Right ventricle myocardium inferior (tissue), 1 donor: ENCODE results near the gene TEFM. TPM values are rescaled to one million over a fixed set of nuclear protein-coding genes. Genes with fewer than 3 reads are reported as not detected.
"Not testable (repeated sequence)": the region's sequence is repeated elsewhere in the genome, so short reads cannot be mapped to it uniquely, and the experiment has no call there.

ENCODE experiments used
- ATAC-seq: fragments of 200-7000 bp; cut with Tn5 transposase; one replicate; pipeline ENCODE4 v1.9.1; 2020; ENCODE audit warnings: mild to moderate bottlenecking, moderate library complexity
- DNase-seq: peaks from one replicate; pipeline ENCODE4 v3.0.0; 2021; ENCODE audit errors: missing footprints
- intact Hi-C: fragments of 100-400 bp; cut with DNase I; formaldehyde crosslinking; loops from one replicate; pipeline ENCODE4 v1.11.0; 2022
- long read RNA-seq: library from polyadenylated mRNA; unstranded; transcript quantifications from one replicate; pipeline ENCODE4 v2.0.0, GENCODE V29; 2021
- total RNA-seq: library from RNA; stranded (reverse); fragmentation: NEBNext Ultra II Directional; extraction: Animal tissue kit (Norgen Biotek cat#: 25700); gene quantifications from one replicate; pipeline ENCODE4 v1.2.1, GENCODE V29; 2021
- donor health status: DM: no; HTN: yes; CAD: no; lungs with severe emphysema.

The TEFM gene, protein sequence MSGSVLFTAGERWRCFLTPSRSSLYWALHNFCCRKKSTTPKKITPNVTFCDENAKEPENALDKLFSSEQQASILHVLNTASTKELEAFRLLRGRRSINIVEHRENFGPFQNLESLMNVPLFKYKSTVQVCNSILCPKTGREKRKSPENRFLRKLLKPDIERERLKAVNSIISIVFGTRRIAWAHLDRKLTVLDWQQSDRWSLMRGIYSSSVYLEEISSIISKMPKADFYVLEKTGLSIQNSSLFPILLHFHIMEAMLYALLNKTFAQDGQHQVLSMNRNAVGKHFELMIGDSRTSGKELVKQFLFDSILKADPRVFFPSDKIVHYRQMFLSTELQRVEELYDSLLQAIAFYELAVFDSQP
- total RNA-seq, result 15.6 TPM
- long read RNA-seq, partial matches to known transcripts, result 0 of 1 reads
- long read RNA-seq, other reads (novel, unspliced or antisense), result 0 of 1 reads

DNA sequence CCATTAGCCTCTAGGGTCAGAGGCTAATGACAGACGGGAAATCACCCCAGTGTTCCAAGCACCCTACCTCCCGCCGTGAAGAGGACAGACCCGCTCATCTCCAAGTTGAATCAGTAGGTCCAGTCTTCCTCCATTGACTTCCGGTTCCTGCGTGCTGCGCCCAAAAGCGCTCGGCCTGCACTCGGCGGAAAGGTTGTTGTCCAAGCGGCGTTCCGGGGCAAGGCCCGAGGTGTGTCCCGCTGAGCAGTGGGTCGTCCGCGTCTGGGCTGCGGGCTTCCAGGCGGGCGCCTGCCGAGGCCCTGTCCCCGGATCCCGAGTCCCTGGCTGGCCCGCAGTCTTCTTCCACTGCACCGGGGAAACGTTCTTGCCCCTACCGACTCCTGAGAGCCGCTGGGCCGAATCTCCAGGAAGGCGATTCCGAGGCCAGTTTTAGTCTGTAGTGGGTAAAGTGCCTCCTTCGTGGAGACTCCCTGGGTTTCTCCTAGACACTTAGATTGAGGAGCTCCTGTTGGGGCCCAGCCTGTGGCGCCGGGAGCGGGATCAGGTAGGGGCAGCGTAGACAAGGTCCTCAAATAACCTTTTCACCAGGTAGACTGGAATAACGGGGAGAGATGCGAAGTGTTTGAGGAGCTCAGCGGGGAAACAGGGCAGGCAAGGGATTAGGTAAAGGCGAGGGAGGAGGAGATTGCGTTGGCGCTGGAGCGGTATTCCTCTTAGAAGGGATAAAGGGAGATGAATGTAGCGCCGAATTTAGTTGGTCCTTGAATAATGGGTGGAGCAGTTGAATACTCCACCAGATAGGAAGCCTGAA is at the start of gene TEFM:
TEFM (minus strand) TSS at position 138 of the 811 bp plus-strand sequence; CDS start at position 98, 40 bp downstream.
- peak; percentile 99 for ATAC-seq
- intact Hi-C loops, result loop anchor here (1.0 kb wide), 1 partner anchor 65 kb away; the partner anchor contains the start of gene RNF135

GRCh38 chr17:30954046-30954830 is 48.2 kb upstream of the TEFM start:
- ATAC-seq (peak; percentile 6), DNase-seq (no peak)
- intact Hi-C loops, result no loop called here

More for the DNA sequence above, at the start of gene TEFM:
- DNase-seq, result peak; percentile 94

DNA sequence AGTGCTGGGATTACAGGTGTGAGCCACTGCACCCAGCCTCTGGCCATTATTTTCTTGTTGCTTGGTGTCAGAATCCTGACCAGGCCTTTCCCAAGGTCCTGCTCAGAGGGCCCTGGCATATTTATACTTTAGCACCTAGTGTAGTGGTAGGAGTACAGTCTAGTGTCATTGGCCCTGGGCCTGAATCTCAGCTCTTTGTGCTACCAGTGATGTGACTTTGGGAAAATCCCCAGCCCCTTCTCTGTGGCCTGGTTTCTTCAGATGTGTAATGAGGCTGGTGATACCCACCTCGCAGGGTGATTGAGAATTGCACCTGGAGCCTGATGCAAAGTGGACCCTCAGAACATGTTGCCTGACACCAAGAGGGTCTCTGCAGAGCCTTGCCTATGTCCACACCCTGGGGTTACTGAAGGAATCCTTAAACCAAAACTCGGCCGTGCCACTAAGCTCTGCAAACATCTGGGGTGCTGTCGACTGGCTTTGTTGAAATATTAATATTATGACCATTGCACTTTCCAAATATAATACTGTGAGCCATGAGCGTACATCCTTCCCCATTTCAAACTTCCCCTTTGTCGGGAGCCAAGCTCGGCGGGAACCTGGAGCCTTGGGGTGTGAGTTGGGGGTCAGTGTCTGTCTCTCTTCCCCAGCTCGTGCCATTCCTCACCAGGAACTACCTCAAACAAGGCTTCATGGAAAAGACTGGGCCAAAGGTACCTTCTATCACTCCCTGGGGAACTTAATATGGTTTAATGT is 46.8 kb upstream of the TEFM start:
- ATAC-seq, result peak; percentile 51
- DNase-seq, result peak; percentile 82
- intact Hi-C loops, result no loop called here

- peak; percentile 81 for ATAC-seq
- intact Hi-C loops, result no loop called here
These were observed 44.8 kb upstream of the TEFM start for GRCh38 chr17:30950669-30951399.

GRCh38 chr17:30950189-30950588 is 44.2 kb upstream of the TEFM start:
- ATAC-seq, result no peak
- intact Hi-C loops, result no loop called here

More at GRCh38 chr17:30950669-30951399, 44.8 kb upstream of the TEFM start:
- peak; percentile 82 for DNase-seq

DNA sequence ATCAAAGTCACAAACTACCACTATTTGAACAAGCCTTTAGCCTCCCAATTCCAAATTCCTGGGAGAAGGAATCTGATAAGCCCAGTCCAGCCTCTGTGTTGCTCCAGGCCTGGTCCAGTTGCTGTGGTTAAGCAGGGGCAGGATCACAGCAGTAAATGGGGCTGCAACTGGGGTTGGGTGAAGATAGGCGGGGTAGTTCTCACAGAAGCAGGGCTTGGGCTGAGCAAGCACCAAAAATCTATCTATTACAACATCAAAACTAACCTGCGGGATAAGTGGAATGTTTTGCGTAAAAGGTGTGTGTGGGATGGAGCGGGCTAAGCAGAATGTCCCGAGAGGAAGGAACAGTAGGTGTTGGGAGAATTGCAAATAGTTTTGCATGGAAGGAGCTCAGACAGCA is 41.8 kb upstream of the TEFM start:
- intact Hi-C loops, result no loop called here
- no peak for ATAC-seq
- no peak for DNase-seq

More at GRCh38 chr17:30950189-30950588, 44.2 kb upstream of the TEFM start:
- no peak for DNase-seq

- ATAC-seq, result no peak
- no peak for DNase-seq
- intact Hi-C loops, result no loop called here
These were observed 36.5 kb upstream of the TEFM start for GRCh38 chr17:30942308-30943079.

DNA sequence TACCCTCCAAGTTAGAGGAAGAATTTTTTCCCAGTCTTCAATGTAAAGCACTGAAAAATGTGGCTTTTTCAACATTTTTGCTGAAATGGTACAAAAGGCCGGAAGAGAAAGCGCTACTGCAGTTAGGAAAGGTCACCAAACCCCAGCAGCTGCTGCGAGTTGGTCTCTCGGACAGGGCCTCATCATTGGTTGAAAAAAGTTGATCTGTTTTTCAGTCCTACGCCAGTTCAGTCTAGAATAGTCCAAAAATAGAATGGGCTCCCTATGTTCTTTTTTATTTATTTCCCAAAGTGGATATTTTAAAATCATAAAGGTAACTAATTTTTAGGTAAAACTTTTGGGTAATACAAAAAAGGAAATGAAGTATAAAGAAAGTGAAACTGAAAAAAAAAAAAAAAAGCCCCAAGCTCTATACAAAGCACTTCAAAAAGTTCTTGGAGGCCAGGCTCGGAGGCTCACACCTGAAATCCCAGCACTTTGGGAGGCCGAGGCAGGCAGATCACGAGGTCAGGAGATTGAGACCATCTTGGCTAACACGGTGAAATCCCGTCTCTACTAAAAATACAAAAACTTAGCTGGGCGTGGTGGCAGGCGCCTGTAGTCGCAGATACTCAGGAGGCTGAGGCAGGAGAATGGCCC is 33.1 kb upstream of the TEFM start:
- ATAC-seq, result no peak
- intact Hi-C loops, result no loop called here

DNA sequence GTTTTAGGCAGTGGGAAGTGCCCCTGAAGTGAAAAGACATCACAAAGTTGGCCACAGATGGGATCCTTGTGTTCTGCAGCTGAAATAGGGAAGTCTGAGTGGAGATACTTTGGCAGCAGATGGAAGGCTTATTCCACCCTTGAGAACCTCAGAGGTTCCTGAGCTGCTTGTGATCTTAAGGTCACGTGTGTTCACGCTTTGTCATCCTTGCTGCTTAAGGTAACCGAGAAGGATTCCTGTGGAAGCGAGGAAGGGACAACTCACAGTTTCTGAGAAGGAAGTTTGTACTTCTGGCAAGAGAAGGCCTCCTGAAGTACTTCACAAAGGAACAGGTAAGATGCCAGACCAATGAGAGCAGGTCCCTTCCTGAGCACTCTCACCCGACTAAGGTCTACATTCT is 27.9 kb upstream of the TEFM start:
- no peak for ATAC-seq
- intact Hi-C loops, result no loop called here
- DNase-seq, result no peak

More for the DNA sequence above, 33.1 kb upstream of the TEFM start:
- DNase-seq, result no peak

DNA sequence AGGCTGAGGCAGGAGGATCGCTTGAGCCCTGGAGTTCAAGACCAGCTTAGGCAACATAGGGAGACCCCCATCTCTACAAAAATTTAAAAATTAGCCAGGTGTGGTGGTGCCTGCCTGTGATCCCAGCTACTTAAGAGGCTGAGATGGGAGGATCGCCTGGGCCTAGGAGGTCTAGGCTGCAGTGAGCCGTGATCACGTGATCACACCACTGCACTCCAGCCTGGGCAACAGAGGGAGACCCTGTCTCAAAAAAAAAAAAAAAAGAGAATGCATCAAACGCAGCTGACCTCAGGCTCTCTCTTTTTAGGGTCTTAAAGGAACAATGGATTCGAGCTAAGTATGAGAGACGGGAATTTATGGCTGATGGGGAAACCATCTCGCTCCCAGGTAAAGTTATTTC is 25.5 kb upstream of the TEFM start:
- not testable (repeated sequence) for DNase-seq

DNA sequence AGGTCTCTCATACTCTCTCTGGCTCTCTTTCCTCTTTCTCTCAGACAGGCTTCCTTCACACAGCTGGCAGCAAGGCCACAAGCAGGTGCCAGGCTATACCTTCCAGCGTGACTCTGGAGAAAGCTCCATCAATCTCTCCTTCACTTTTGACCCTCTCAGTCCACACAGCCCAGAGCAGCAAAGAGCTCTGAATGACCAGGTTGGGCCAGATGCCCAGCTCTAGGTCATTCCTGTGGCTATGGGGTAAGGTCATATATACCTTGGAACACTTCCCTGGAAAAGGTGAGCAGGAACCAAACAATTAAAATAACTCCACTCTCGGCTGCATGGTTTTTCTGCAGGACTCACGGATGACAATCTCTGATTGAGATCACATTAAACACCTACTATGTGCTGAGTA is 24.5 kb upstream of the TEFM start:
- DNase-seq, result no peak
- ATAC-seq, result no peak
- intact Hi-C loops, result no loop called here

More for the DNA sequence above, 25.5 kb upstream of the TEFM start:
- ATAC-seq, intact Hi-C loops: not testable (repeated sequence)

DNA sequence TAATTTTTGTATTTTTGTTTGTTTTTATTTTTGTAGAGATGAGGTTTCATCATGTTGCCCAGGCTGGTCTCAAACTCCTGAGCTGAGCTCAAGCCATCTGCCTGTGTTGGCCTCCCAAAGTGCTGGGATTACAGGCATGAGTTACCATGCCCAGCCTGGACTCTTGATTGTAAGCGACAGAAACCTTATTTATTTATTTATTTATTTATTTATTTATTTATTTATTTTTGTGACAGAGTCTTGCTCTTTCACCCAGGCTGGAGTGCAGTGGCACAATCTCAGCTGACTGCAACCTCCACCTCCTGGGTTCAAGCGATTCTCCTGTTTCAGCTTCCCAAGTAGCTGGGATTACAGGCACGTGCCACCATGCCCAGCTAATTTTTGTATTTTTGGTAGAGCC is 23.8 kb upstream of the TEFM start:
- ATAC-seq, DNase-seq, intact Hi-C loops: not testable (repeated sequence)

GRCh38 chr17:30929081-30929633 is 23.1 kb upstream of the TEFM start:
- intact Hi-C loops, result no loop called here
- ATAC-seq (no peak), DNase-seq (no peak)

DNA sequence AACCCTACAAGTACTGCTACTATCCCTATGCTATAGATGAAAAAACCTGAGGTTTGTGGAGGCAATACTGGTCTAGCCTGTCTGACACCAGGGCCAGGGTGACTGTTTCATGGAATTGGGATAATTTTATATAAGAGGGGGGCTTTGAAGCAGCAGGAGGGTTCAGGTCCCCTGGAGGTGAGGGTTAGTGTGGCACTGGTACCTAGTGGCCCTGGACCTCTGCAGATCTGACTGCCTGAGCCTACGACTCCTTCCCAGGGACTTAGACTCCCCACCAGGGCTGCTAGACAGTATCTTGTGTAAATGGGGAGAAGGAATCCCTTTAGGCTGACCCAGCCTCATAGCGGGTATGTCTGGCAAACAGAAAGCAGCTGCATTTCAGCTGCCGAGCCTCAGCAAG is 22.5 kb upstream of the TEFM start:
- DNase-seq (no peak), ATAC-seq (no peak)
- intact Hi-C loops, result no loop called here

GRCh38 chr17:30927756-30928155 is 21.7 kb upstream of the TEFM start:
- DNase-seq (no peak), ATAC-seq (no peak)
- intact Hi-C loops, result no loop called here

DNA sequence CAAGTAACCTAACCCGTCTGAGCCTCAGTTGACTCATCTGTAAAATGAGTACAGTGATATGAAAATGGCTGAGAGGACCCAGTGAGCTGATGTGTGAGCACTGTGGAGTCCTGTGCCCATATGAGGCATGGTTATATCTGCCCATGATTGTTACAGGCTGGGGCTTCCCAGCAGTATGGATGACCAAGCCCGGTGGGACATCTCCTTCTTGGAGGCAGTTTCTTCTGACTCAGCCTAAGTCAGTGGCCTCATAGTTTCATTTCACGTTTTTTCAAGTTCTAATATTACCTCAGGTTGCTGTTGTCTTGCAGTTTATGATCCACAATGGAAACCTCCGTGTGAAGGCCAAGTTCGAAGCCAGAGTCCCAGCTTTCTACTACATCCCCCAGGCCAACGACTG is 20.5 kb upstream of the TEFM start:
- DNase-seq (no peak), ATAC-seq (no peak)
- intact Hi-C loops, result no loop called here
